Endothelial cell of umbilical vein (primary cell): ENCODE data around the gene XAF1.

Experiments used
- EZH2 ChIP-seq: IDR thresholded peaks from 2 replicates; pipeline ENCODE4 v1.6.1; 2012; ENCODE audit warnings: borderline replicate concordance, low read depth, mild to moderate bottlenecking, moderate library complexity, low read length, inconsistent platforms; ENCODE audit not compliant: severe bottlenecking
- FOS ChIP-seq: IDR thresholded peaks from 2 replicates; pipeline ENCODE4 v1.6.1; 2011; ENCODE audit warnings: mild to moderate bottlenecking, low read length, moderate library complexity, borderline replicate concordance; ENCODE audit not compliant: insufficient read depth
- MYC ChIP-seq: IDR thresholded peaks from one replicate; pipeline ENCODE4 v1.6.1; 2011; ENCODE audit warnings: mild to moderate bottlenecking, low read depth, low read length
- POLR2A ChIP-seq: IDR thresholded peaks from 2 replicates; pipeline ENCODE4 v1.6.1; 2012; ENCODE audit warnings: low read depth, mild to moderate bottlenecking, control low read depth, low read length
- POLR2AphosphoS5 ChIP-seq: IDR thresholded peaks from 2 replicates; pipeline ENCODE4 v1.6.1; 2012; ENCODE audit warnings: low read depth, mild to moderate bottlenecking, control low read depth, low read length, moderate library complexity; ENCODE audit not compliant: insufficient read depth
- TF ChIP-seq, protein P1 (sequence below), 2 donors: IDR thresholded peaks; 1 replicate in 1 of 2; 2 replicates in 1 of 2; pipeline ENCODE4 v1.5.1; 2011; ENCODE audit warnings: low read length in 2 of 2, mild to moderate bottlenecking in 2 of 2, moderate library complexity in 2 of 2, control low read depth in 1 of 2, inconsistent platforms in 1 of 2, low read depth in 1 of 2; ENCODE audit not compliant: insufficient read depth in 1 of 2; ENCODE audit errors: extremely low read depth in 1 of 2
- TF ChIP-seq, protein P2 (sequence below): IDR thresholded peaks from 2 replicates; pipeline ENCODE4 v1.6.1; 2011; ENCODE audit not compliant: insufficient read depth, insufficient read length

DNA sequence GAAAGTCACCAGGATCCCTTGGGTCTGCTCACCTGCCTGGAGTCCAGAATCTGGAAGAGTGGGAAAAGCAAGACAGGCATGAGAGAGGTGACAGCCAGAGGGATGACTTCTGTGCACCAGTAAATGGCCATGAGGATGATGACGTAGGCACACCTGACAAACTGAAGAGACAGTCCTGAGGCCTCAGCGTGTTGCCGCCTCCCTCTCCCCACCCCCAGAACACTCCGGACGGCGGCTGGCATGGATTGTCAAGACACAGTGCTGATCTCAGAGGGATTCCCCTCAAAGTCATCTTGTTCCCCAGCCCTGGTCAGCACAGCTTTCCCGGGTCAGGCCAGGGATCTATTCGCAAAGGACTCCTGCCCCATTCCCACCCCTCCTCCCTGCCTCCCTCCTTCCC is 48.9 kb upstream of the XAF1 start:
- TF ChIP-seq, protein P1, sequence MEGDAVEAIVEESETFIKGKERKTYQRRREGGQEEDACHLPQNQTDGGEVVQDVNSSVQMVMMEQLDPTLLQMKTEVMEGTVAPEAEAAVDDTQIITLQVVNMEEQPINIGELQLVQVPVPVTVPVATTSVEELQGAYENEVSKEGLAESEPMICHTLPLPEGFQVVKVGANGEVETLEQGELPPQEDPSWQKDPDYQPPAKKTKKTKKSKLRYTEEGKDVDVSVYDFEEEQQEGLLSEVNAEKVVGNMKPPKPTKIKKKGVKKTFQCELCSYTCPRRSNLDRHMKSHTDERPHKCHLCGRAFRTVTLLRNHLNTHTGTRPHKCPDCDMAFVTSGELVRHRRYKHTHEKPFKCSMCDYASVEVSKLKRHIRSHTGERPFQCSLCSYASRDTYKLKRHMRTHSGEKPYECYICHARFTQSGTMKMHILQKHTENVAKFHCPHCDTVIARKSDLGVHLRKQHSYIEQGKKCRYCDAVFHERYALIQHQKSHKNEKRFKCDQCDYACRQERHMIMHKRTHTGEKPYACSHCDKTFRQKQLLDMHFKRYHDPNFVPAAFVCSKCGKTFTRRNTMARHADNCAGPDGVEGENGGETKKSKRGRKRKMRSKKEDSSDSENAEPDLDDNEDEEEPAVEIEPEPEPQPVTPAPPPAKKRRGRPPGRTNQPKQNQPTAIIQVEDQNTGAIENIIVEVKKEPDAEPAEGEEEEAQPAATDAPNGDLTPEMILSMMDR (IDR thresholded peaks at IDR 0.05; ENCODE audit: extremely low read depth in 1 of 2, insufficient read depth in 1 of 2, low read depth in 1 of 2, low read length in 2 of 2) = no peak
- no peak for TF ChIP-seq POLR2AphosphoS5
- TF ChIP-seq POLR2A = no peak
- TF ChIP-seq EZH2 = no peak
- no peak for TF ChIP-seq FOS
- TF ChIP-seq, protein P2, sequence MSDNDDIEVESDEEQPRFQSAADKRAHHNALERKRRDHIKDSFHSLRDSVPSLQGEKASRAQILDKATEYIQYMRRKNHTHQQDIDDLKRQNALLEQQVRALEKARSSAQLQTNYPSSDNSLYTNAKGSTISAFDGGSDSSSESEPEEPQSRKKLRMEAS = no peak
- no peak for TF ChIP-seq MYC
